Measurements from ENCODE around the gene AGAP5. TPM values are rescaled to one million over a fixed set of nuclear protein-coding genes. Genes with fewer than 3 reads are reported as not detected.
"Not testable (repeated sequence)": the region's sequence is repeated elsewhere in the genome, so short reads cannot be mapped to it uniquely, and the experiment has no call there.

Gene AGAP5
- total and polyA plus RNA-seq, 2 of the 8 experiments (the other 6 are each of a cell fraction or from before 2014, with no cell fraction given) = 5.4 to 6.0 TPM

DNA sequence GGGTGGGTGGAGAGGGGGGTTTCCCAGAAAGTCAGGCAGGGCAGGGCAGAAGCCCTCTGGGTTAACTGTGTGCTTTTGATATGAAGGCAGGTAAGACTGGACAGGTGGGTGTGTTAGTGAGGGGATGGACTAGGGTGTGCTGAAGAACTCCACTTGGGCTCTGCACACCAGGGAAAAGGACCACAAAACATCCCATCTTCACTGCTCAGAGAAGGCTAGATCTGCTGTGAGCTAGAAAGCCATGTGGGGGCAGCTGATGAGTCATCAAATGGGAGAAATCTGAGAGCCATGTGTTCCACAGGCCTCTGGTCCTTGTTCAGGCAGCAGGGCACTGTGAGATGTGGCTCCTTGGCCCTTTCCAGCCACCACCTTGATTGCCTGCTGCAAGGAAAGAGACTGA lies 9.7 kb upstream of the AGAP5 start:
- H3K9me3 ChIP-seq (ENCODE audit: insufficient read depth in 2 of 2, low read depth in 1 of 2, low read length in 1 of 2); CTCF ChIA-PET (ENCODE audit: partially characterized antibody); H3K4me2 ChIP-seq (ENCODE audit: insufficient read depth in 1 of 2, low read depth in 2 of 2, low read length in 2 of 2); H3K79me1 ChIP-seq (ENCODE audit: low read depth, low read length); H3K23me2 ChIP-seq (ENCODE audit: low read depth, low read length); H3K18ac ChIP-seq (ENCODE audit: extremely low read depth, low read length); H2AK5ac ChIP-seq (ENCODE audit: low read depth, low read length); H3K27me3 ChIP-seq (replicated peaks in 1 of 4; ENCODE audit: control insufficient read depth in 3 of 4, extremely low read depth in 1 of 4, insufficient read depth in 3 of 4, low read length in 3 of 4); H4K8ac ChIP-seq (ENCODE audit: extremely low read depth, insufficient read depth, low read length); H3K9ac ChIP-seq (replicated peaks in 1 of 4; ENCODE audit: extremely low read depth in 1 of 4, low read depth in 3 of 4, low read length in 3 of 4); H3K36me3 ChIP-seq (ENCODE audit: control insufficient read depth in 2 of 4, insufficient read depth in 4 of 4, low read length in 3 of 4); H4K91ac ChIP-seq (replicated peaks; ENCODE audit: insufficient read length, low read length); H3K56ac ChIP-seq (replicated peaks; ENCODE audit: insufficient read length, low read depth, low read length); H3K4ac ChIP-seq (replicated peaks; ENCODE audit: insufficient read length, low read depth, low read length); H2BK5ac ChIP-seq (ENCODE audit: low read depth, low read length); H2BK12ac ChIP-seq (ENCODE audit: low read depth, low read length); H3K14ac ChIP-seq (ENCODE audit: insufficient read length); DNase-seq (ENCODE audit: low read depth in 1 of 2, low spot score in 2 of 2); H4K20me1 ChIP-seq (replicated peaks in 1 of 2; ENCODE audit: control insufficient read depth in 1 of 2, insufficient read depth in 2 of 2, low read length in 2 of 2); H3K4me3 ChIP-seq (ENCODE audit: extremely low read depth in 1 of 4, insufficient read depth in 2 of 4, low read depth in 3 of 4, low read length in 4 of 4); H2BK120ac ChIP-seq (replicated peaks; ENCODE audit: low read depth, low read length); H3K4me1 ChIP-seq (replicated peaks in 1 of 4; ENCODE audit: control insufficient read depth in 3 of 4, insufficient read depth in 4 of 4, low read length in 3 of 4); H3K23ac ChIP-seq (ENCODE audit: insufficient read length); H2AFZ ChIP-seq (ENCODE audit: low read length); POLR2A ChIA-PET (ENCODE audit: partially characterized antibody); H2BK15ac ChIP-seq (ENCODE audit: low read length); FAIRE-seq; H2BK20ac ChIP-seq (ENCODE audit: low read length); H3K27ac ChIP-seq (ENCODE audit: low read depth, low read length); H4K5ac ChIP-seq (ENCODE audit: insufficient read length, low read depth, low read length); H3K79me2 ChIP-seq (ENCODE audit: control insufficient read depth in 1 of 2, insufficient read depth in 2 of 2, low read length in 2 of 2): not testable (repeated sequence)

DNA sequence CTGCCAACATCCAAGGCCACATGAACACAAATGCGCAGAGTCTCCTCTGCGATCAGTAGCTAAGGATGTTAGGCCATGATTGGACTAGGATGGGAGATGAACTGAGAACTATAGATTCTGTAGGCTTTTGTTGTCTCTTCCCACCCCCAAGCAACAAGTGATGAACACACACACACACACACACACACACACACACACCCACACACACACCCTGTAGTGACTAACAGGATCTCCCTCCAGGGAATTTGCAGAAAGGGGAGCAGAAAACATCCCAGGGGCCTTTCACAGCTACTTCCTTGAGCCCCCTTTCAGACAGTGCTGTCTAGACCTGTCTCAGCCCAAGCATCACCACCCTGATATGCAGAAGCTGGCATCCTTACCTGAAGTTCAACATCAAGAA lies 8.6 kb upstream of the AGAP5 start:
- H4K20me1 ChIP-seq (replicated peaks in 1 of 2; ENCODE audit: control insufficient read depth in 1 of 2, insufficient read depth in 2 of 2, low read length in 2 of 2); H3K23me2 ChIP-seq (ENCODE audit: low read depth, low read length); H3K18ac ChIP-seq (ENCODE audit: extremely low read depth, low read length); POLR2A ChIA-PET (ENCODE audit: partially characterized antibody); H2BK15ac ChIP-seq (ENCODE audit: low read length); H2BK120ac ChIP-seq (replicated peaks; ENCODE audit: low read depth, low read length); H2BK5ac ChIP-seq (ENCODE audit: low read depth, low read length); H2AK5ac ChIP-seq (ENCODE audit: low read depth, low read length); H3K23ac ChIP-seq (ENCODE audit: insufficient read length); H3K4me3 ChIP-seq (ENCODE audit: extremely low read depth in 1 of 4, insufficient read depth in 2 of 4, low read depth in 3 of 4, low read length in 4 of 4); H3K4ac ChIP-seq (replicated peaks; ENCODE audit: insufficient read length, low read depth, low read length); H4K5ac ChIP-seq (ENCODE audit: insufficient read length, low read depth, low read length); H2BK20ac ChIP-seq (ENCODE audit: low read length); H3K9me3 ChIP-seq (ENCODE audit: insufficient read depth in 2 of 2, low read depth in 1 of 2, low read length in 1 of 2); H4K8ac ChIP-seq (ENCODE audit: extremely low read depth, insufficient read depth, low read length); H3K9ac ChIP-seq (replicated peaks in 1 of 4; ENCODE audit: extremely low read depth in 1 of 4, low read depth in 3 of 4, low read length in 3 of 4); H3K56ac ChIP-seq (replicated peaks; ENCODE audit: insufficient read length, low read depth, low read length); H2BK12ac ChIP-seq (ENCODE audit: low read depth, low read length); H3K27ac ChIP-seq (ENCODE audit: low read depth, low read length); FAIRE-seq; H3K36me3 ChIP-seq (ENCODE audit: control insufficient read depth in 2 of 4, insufficient read depth in 4 of 4, low read length in 3 of 4); H3K79me2 ChIP-seq (ENCODE audit: control insufficient read depth in 1 of 2, insufficient read depth in 2 of 2, low read length in 2 of 2); H3K14ac ChIP-seq (ENCODE audit: insufficient read length); H3K79me1 ChIP-seq (ENCODE audit: low read depth, low read length); DNase-seq (ENCODE audit: low read depth in 1 of 2, low spot score in 2 of 2); H3K27me3 ChIP-seq (replicated peaks in 1 of 4; ENCODE audit: control insufficient read depth in 3 of 4, extremely low read depth in 1 of 4, insufficient read depth in 3 of 4, low read length in 3 of 4); H4K91ac ChIP-seq (replicated peaks; ENCODE audit: insufficient read length, low read length); H3K4me1 ChIP-seq (replicated peaks in 1 of 4; ENCODE audit: control insufficient read depth in 3 of 4, insufficient read depth in 4 of 4, low read length in 3 of 4); H3K4me2 ChIP-seq (ENCODE audit: insufficient read depth in 1 of 2, low read depth in 2 of 2, low read length in 2 of 2); H2AFZ ChIP-seq (ENCODE audit: low read length): not testable (repeated sequence)
- 93% methylated on average over 2 of the region's 2 CpGs; no CpG with 5 or more reads in 1 of the 2 experiments for WGBS, 2 experiments (ENCODE audit: extremely low coverage in 1 of 2, insufficient coverage in 1 of 2, insufficient read length in 1 of 2, insufficient replicate concordance in 2 of 2, low coverage in 1 of 2, low lambda C conversion rate in 2 of 2, missing lambda C conversion rate in 1 of 2)
- CTCF ChIA-PET (ENCODE audit: partially characterized antibody) = interaction anchor here (0.7 kb wide), 1 partner anchor 52 kb away, joined by 3 read pairs; no protein-coding TSS in a partner anchor
